ENCODE data around the gene ST8SIA6. TPM values are rescaled to one million over a fixed set of nuclear protein-coding genes. Genes with fewer than 3 reads are reported as not detected.

Gene ST8SIA6
- total RNA-seq, 1 donor from 2014 or later, result 0.52 TPM

DNA sequence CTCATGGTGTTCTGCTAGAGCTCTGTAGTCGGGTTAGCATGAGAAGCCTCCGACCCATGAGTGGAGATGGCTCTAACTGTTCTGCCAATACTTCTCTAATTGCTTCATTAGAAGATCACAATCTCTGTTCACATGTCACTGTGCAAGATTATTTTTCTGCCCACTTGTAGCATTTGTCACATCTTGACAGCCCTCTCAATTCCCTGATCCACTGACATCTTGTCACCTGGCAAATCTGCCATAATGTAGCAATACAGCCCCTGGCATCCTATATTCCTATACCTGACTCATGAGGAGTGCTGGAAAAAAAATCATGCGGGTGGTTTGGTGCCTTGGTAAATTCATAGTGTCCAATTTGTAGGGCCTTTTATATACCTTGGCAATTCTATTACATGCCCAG lies 58.4 kb downstream of the ST8SIA6 start:
- Histone ChIP-seq H3K9ac (ENCODE audit: low read depth in 1 of 3, low read length in 3 of 3) (no peak overlapping the region), H3K9me3 (ENCODE audit: control insufficient read depth in 3 of 3, low read length in 3 of 3) (no peaks in the 10 kb centered on the region), H3K4me1 (ENCODE audit: control insufficient read depth in 3 of 3, insufficient read depth in 3 of 3, low read length in 3 of 3) (no peaks in the 10 kb centered on the region), H3K27ac (ENCODE audit: low read depth, low read length) (no peak overlapping the region), H3K4me3 (ENCODE audit: low read length in 3 of 3) (no peak overlapping the region), H3K27me3 (ENCODE audit: control insufficient read depth in 3 of 3, insufficient read depth in 3 of 3, low read length in 3 of 3) (peaks cover 0 to 2% (median 0%) of the 10 kb centered on the region in 3 donors), H3K36me3 (ENCODE audit: control insufficient read depth in 3 of 3, insufficient read depth in 3 of 3, low read length in 3 of 3) (no peaks in the 10 kb centered on the region)

DNA sequence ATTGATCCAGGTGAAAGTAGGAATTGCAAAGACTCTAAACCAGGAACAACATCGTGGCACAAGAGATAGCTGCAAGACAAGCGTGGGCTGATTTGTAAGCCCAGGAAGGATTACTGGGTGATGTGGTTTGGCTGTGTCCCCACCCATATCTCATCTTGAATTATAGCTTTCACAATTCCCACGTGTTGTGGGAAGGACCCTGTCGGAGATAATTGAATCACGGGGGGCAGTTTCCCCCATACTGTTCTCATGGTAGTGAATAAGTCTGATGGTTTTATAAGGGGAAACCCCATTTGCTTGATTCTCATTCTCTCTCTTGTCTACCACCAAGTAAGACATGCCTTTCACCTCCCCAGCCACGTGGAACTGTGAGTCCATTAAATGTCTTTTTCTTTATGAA lies 59.5 kb downstream of the ST8SIA6 start:
- Histone ChIP-seq H3K27ac (ENCODE audit: low read depth, low read length) (no peak overlapping the region), H3K36me3 (ENCODE audit: control insufficient read depth in 3 of 3, insufficient read depth in 3 of 3, low read length in 3 of 3) (no peaks in the 10 kb centered on the region), H3K27me3 (ENCODE audit: control insufficient read depth in 3 of 3, insufficient read depth in 3 of 3, low read length in 3 of 3) (peaks cover 0 to 2% (median 0%) of the 10 kb centered on the region in 3 donors), H3K9ac (ENCODE audit: low read depth in 1 of 3, low read length in 3 of 3) (no peak overlapping the region), H3K4me1 (ENCODE audit: control insufficient read depth in 3 of 3, insufficient read depth in 3 of 3, low read length in 3 of 3) (no peaks in the 10 kb centered on the region), H3K9me3 (ENCODE audit: control insufficient read depth in 3 of 3, low read length in 3 of 3) (no peaks in the 10 kb centered on the region), H3K4me3 (ENCODE audit: low read length in 3 of 3) (no peak overlapping the region)

DNA sequence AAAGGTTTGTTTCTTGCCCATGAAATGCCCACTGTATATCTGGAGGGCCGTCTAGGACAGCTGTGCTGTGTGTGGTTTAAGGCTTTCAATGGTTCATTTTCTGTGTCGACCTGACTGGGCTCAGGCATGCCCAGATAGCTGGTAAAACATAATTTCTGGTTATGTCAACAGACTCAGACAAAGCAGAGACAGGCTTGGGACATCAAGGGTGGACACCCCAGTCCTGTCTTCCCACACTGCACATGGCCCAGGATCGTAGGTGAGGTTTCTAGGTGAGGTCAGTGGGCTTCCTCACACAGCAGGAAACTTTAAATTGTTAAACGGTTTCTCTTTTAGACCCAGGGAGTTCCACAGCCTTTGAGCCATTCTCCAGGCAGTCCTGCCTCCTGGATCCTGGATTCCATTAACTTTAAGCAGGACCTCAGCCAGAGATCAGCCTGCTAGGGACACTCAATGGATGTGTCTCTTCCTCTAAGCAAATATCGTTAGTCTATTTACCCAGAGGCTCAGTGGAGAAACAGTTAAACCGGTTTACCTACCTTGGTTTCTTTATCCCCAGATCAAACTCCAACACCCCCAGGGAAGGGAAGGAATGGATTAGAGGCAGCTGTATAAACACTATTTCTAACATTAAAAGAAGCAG lies 66.4 kb downstream of the ST8SIA6 start:
- Histone ChIP-seq H3K27ac (ENCODE audit: low read depth, low read length) (no peak overlapping the region), H3K9me3 (ENCODE audit: control insufficient read depth in 3 of 3, low read length in 3 of 3) (no peaks in the 10 kb centered on the region), H3K4me1 (ENCODE audit: control insufficient read depth in 3 of 3, insufficient read depth in 3 of 3, low read length in 3 of 3) (no peaks in the 10 kb centered on the region), H3K9ac (ENCODE audit: low read depth in 1 of 3, low read length in 3 of 3) (no peak overlapping the region), H3K27me3 (ENCODE audit: control insufficient read depth in 3 of 3, insufficient read depth in 3 of 3, low read length in 3 of 3) (no peaks in the 10 kb centered on the region), H3K4me3 (ENCODE audit: low read length in 3 of 3) (no peak overlapping the region), H3K36me3 (ENCODE audit: control insufficient read depth in 3 of 3, insufficient read depth in 3 of 3, low read length in 3 of 3) (no peaks in the 10 kb centered on the region)

DNA sequence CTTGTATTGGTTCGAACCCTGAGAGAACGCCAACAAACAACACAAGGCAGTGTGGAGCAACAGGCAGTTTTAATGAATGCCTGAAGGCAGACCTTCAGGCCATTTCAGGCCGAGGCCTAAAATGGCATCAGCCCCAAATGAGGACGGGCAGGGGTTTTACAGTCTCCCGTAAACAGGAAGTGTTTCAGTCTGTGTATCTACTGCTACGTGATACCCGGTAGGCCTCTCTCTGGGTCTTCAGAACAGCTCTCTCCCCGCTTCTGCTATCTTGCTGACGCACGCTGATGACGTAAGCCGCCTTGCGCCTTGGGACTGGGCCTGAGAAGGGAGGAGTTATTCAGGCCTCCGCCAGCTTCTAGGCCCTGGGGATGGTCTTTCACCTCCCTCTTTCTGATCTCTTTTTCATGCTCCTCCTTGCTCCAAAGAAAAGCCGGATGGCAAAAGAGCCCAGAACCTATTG lies 67.7 kb downstream of the ST8SIA6 start:
- no peak overlapping the region for H3K9ac ChIP-seq (ENCODE audit: low read depth in 1 of 3, low read length in 3 of 3)
- H3K27ac ChIP-seq (ENCODE audit: low read depth, low read length), result no peak overlapping the region
- H3K9me3 ChIP-seq (ENCODE audit: control insufficient read depth in 3 of 3, low read length in 3 of 3), result no peaks in the 10 kb centered on the region
- H3K36me3 ChIP-seq (ENCODE audit: control insufficient read depth in 3 of 3, insufficient read depth in 3 of 3, low read length in 3 of 3), result no peaks in the 10 kb centered on the region
- H3K4me3 ChIP-seq (ENCODE audit: low read length in 3 of 3), result no peak overlapping the region
- no peaks in the 10 kb centered on the region for H3K27me3 ChIP-seq (ENCODE audit: control insufficient read depth in 3 of 3, insufficient read depth in 3 of 3, low read length in 3 of 3)
- H3K4me1 ChIP-seq (ENCODE audit: control insufficient read depth in 3 of 3, insufficient read depth in 3 of 3, low read length in 3 of 3), result no peaks in the 10 kb centered on the region

DNA sequence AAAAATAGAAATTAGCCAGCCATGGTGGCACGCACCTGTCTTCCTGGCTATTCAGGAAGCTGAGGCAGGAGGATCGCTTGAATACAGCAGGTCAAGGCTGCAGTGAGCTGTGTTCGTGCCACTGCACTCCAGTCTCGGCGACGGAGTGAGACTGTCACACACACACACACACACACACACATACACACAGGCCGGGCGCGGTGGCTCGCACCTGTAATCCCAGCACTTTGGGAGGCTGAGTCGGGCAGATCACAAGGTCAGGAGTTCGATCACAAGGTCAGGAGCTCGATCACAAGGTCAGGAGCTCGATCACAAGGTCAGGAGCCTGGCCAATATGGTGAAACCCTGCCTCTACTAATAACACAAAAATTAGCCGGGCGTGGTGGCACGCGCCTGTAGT lies 68.4 kb downstream of the ST8SIA6 start:
- no peak overlapping the region for H3K9ac ChIP-seq (ENCODE audit: low read depth in 1 of 3, low read length in 3 of 3)

DNA sequence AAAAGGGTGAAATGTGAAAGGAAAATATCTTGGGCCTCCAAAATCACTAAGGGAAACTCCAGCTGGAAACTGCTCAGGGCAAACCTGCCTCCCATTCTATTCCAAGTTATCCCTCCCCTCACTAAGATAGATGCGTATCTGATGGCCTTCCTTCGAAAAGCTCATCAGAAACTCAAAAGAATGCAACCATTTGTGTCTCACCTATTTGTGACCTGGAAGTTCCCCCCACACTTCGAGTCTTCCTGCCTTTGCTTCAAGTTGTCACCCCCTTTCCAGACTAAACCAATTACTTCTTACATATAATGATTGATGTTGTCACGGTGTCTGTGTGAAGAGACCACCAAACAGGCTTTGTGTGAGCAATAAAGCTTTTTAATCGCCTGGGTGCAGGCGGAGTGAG lies 69.3 kb downstream of the ST8SIA6 start:
- Histone ChIP-seq H3K36me3 (ENCODE audit: control insufficient read depth in 3 of 3, insufficient read depth in 3 of 3, low read length in 3 of 3) (no peaks in the 10 kb centered on the region), H3K27ac (ENCODE audit: low read depth, low read length) (no peak overlapping the region), H3K27me3 (ENCODE audit: control insufficient read depth in 3 of 3, insufficient read depth in 3 of 3, low read length in 3 of 3) (no peaks in the 10 kb centered on the region), H3K9ac (ENCODE audit: low read depth in 1 of 3, low read length in 3 of 3) (no peak overlapping the region), H3K9me3 (ENCODE audit: control insufficient read depth in 3 of 3, low read length in 3 of 3) (no peaks in the 10 kb centered on the region), H3K4me1 (ENCODE audit: control insufficient read depth in 3 of 3, insufficient read depth in 3 of 3, low read length in 3 of 3) (no peaks in the 10 kb centered on the region), H3K4me3 (ENCODE audit: low read length in 3 of 3) (no peak overlapping the region)

More for the DNA sequence above, 68.4 kb downstream of the ST8SIA6 start:
- H3K4me1 ChIP-seq (ENCODE audit: control insufficient read depth in 3 of 3, insufficient read depth in 3 of 3, low read length in 3 of 3), result no peaks in the 10 kb centered on the region
- no peak overlapping the region for H3K27ac ChIP-seq (ENCODE audit: low read depth, low read length)
- H3K9me3 ChIP-seq (ENCODE audit: control insufficient read depth in 3 of 3, low read length in 3 of 3), result no peaks in the 10 kb centered on the region
- H3K27me3 ChIP-seq (ENCODE audit: control insufficient read depth in 3 of 3, insufficient read depth in 3 of 3, low read length in 3 of 3), result no peaks in the 10 kb centered on the region
- H3K4me3 ChIP-seq (ENCODE audit: low read length in 3 of 3), result no peak overlapping the region
- no peaks in the 10 kb centered on the region for H3K36me3 ChIP-seq (ENCODE audit: control insufficient read depth in 3 of 3, insufficient read depth in 3 of 3, low read length in 3 of 3)

DNA sequence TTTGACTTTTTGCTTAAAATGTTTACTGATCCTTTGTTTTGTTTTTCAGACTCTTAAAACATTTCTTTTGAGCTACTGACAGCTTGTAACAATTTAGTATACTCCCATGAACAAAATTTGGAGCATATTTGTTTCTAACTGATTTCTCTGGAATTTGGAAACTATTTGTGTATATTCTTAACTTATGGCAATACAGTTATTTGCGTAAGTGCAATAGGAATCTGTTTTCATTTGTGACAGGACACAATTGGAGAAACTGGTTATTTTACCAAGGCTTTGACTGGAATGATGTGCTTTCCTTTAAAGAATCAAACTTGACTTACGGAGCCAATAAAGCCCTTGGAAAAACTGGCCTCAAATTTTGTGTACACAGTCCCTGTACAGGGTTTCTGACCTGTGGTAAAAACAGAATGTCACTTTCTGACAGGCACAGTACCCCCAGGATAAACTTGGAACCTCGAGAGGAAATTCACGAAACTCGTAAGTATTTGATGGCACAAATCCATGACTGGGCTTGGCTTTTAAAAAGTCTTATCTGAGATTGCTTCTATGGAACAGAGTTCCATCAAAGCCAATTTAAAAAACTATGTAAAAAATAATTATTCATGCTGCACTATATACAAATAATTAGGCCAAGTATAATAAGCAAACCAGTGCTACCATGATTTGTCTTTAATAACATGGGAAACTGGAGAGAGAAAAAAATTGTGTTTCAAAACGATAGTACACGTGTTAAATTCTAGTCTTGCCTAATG lies 70.4 kb downstream of the ST8SIA6 start:
- Histone ChIP-seq H3K27ac (ENCODE audit: low read depth, low read length) (peak overlapping the region; percentile 15), H3K4me3 (ENCODE audit: low read length in 3 of 3) (no peak overlapping the region), H3K4me1 (ENCODE audit: control insufficient read depth in 3 of 3, insufficient read depth in 3 of 3, low read length in 3 of 3) (no peaks in the 10 kb centered on the region), H3K9ac (ENCODE audit: low read depth in 1 of 3, low read length in 3 of 3) (no peak overlapping the region), H3K36me3 (ENCODE audit: control insufficient read depth in 3 of 3, insufficient read depth in 3 of 3, low read length in 3 of 3) (no peaks in the 10 kb centered on the region), H3K27me3 (ENCODE audit: control insufficient read depth in 3 of 3, insufficient read depth in 3 of 3, low read length in 3 of 3) (no peaks in the 10 kb centered on the region), H3K9me3 (ENCODE audit: control insufficient read depth in 3 of 3, low read length in 3 of 3) (no peaks in the 10 kb centered on the region)

DNA sequence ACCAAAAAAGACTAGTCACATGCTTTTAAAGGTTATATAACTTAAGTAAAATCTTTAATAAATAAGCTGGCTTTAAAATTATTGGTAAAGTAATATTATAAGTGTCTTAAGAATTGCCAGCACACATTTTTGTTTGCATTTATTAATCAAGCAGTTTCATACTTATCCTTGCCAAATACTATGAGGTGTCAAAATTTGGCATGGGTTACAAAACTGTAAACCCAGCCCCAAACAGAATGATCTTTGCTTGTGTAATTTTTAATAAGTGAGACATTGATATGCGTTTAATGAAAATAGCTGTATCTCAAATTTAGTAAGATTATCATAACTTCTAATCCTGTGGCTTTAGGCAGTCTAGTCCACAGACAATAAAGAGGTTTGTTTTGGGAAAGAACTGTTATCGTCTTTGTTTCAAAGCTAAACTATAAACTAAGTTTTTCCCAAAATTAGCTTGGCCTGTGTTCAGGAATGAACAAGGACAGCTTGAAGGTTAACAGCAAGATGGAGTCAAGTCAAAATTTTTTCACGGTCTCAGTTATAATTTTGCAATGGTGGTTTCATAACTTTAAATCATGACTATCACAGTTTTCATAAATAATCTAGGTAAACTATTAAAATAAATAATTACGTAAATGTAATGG lies 72.8 kb downstream of the ST8SIA6 start:
- H3K9ac ChIP-seq (ENCODE audit: low read depth in 1 of 3, low read length in 3 of 3), result no peak overlapping the region
- H3K27ac ChIP-seq (ENCODE audit: low read depth, low read length), result no peak overlapping the region
- no peaks in the 10 kb centered on the region for H3K9me3 ChIP-seq (ENCODE audit: control insufficient read depth in 3 of 3, low read length in 3 of 3)
- no peaks in the 10 kb centered on the region for H3K4me1 ChIP-seq (ENCODE audit: control insufficient read depth in 3 of 3, insufficient read depth in 3 of 3, low read length in 3 of 3)
- H3K36me3 ChIP-seq (ENCODE audit: control insufficient read depth in 3 of 3, insufficient read depth in 3 of 3, low read length in 3 of 3), result no peaks in the 10 kb centered on the region
- H3K27me3 ChIP-seq (ENCODE audit: control insufficient read depth in 3 of 3, insufficient read depth in 3 of 3, low read length in 3 of 3), result no peaks in the 10 kb centered on the region
- H3K4me3 ChIP-seq (ENCODE audit: low read length in 3 of 3), result no peak overlapping the region

DNA sequence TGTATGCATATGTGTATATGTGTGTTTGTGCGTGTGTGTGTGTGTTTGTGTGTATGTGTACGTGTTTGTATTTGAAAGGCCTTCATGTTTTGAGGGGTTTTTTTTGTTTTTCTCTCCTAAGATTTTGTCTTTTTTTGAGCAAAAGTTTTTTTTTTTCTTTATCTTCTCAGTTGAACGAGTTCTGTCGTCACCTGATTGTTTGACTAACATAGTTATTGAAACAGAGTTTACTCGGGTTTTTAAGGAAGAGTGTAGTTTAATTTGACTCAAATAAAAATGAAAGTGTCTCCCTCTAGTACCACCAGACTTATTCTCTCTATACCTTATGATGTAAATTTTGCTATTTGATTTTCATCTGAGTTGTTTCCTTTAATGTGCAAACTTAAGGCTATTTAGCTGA lies 73.5 kb downstream of the ST8SIA6 start:
- Histone ChIP-seq H3K27ac (ENCODE audit: low read depth, low read length) (no peak overlapping the region), H3K9me3 (ENCODE audit: control insufficient read depth in 3 of 3, low read length in 3 of 3) (no peaks in the 10 kb centered on the region), H3K4me1 (ENCODE audit: control insufficient read depth in 3 of 3, insufficient read depth in 3 of 3, low read length in 3 of 3) (no peaks in the 10 kb centered on the region), H3K36me3 (ENCODE audit: control insufficient read depth in 3 of 3, insufficient read depth in 3 of 3, low read length in 3 of 3) (no peaks in the 10 kb centered on the region), H3K27me3 (ENCODE audit: control insufficient read depth in 3 of 3, insufficient read depth in 3 of 3, low read length in 3 of 3) (no peaks in the 10 kb centered on the region), H3K9ac (ENCODE audit: low read depth in 1 of 3, low read length in 3 of 3) (no peak overlapping the region), H3K4me3 (ENCODE audit: low read length in 3 of 3) (no peak overlapping the region)

DNA sequence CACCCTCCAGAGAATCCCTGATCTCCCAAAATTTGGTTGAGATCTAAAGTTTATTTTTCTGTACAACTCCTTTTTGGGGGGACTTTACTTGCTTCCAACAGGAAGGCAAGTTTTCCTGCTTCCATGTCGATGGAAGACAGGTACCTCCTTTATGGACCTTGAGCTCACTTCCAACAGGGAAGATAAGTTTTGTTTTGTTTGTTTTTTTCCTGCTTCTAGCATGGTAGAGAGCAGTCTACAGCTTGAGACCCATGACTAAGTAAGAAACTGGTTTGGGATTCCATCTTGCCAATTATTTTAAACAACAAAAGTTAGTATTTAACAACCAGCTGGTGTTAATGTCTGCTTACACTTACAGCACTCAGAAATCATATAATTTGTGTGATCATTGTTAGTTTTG lies 74.4 kb downstream of the ST8SIA6 start:
- Histone ChIP-seq H3K4me3 (ENCODE audit: low read length in 3 of 3) (no peak overlapping the region), H3K27ac (ENCODE audit: low read depth, low read length) (no peak overlapping the region), H3K9me3 (ENCODE audit: control insufficient read depth in 3 of 3, low read length in 3 of 3) (no peaks in the 10 kb centered on the region), H3K27me3 (ENCODE audit: control insufficient read depth in 3 of 3, insufficient read depth in 3 of 3, low read length in 3 of 3) (no peaks in the 10 kb centered on the region), H3K36me3 (ENCODE audit: control insufficient read depth in 3 of 3, insufficient read depth in 3 of 3, low read length in 3 of 3) (no peaks in the 10 kb centered on the region), H3K4me1 (ENCODE audit: control insufficient read depth in 3 of 3, insufficient read depth in 3 of 3, low read length in 3 of 3) (no peaks in the 10 kb centered on the region), H3K9ac (ENCODE audit: low read depth in 1 of 3, low read length in 3 of 3) (no peak overlapping the region)

All from skeletal muscle tissue (tissue), 4 donors.